Heart left ventricle (tissue), 13 donors: ENCODE results near the gene RNF213.

ENCODE experiments used
- POLR2A ChIP-seq, 2 donors: fragments of 450-650 bp; IDR thresholded peaks; one replicate each; pipeline ENCODE4 v1.6.1; 2017; ENCODE audit warnings: antibody characterized with exemption in 2 of 2, mild to moderate bottlenecking in 2 of 2, moderate library complexity in 2 of 2
- TF ChIP-seq, protein P1 (sequence below), 12 donors: fragments of 200-600 bp; sonication (generic) in 4 of 12; IDR thresholded peaks; one replicate each; pipeline versions ENCODE4 v1.5.0 to v1.8.0; 2018 to 2022; ENCODE audit warnings: antibody characterized with exemption in 12 of 12, mild to moderate bottlenecking in 5 of 12
- donor health status: ischemic (EF 13 %, LVEDD 7.1; RV severe dilation, severe dysfunction).
- donor health status: DM: no; HTN: yes; CAD: no.
- donor health status: DM: no; HTN: no; CAD: no.
- donor health status: ischemic (EF 25% LVEDD 6.9; RV normal size, moderate dysfunction).
- donor health status: ischemic (EF 25% LVEDD 5.7; RV mildly dilated, moderate dysfunction).
- donor health status: ischemic (EF 35%, LVEDD 5.7; RV mildly dilated, moderate dysfunction).
- donor health status: nonischemic (EF 11% LVEDD 7.7; RV severe dilation, severe dysfunction).
- donor health status: DM: yes; HTN: yes; CAD: no.
- donor health status: PGD.
- donor health status: ischemic (EF 29% LVEDD 5.4; RV normal size, mild dysfunction).
- donor health status: nonischemic (EF 23%, LVEDD 6.1; RV moderate dilation, normal function).

- TF ChIP-seq, protein P1, sequence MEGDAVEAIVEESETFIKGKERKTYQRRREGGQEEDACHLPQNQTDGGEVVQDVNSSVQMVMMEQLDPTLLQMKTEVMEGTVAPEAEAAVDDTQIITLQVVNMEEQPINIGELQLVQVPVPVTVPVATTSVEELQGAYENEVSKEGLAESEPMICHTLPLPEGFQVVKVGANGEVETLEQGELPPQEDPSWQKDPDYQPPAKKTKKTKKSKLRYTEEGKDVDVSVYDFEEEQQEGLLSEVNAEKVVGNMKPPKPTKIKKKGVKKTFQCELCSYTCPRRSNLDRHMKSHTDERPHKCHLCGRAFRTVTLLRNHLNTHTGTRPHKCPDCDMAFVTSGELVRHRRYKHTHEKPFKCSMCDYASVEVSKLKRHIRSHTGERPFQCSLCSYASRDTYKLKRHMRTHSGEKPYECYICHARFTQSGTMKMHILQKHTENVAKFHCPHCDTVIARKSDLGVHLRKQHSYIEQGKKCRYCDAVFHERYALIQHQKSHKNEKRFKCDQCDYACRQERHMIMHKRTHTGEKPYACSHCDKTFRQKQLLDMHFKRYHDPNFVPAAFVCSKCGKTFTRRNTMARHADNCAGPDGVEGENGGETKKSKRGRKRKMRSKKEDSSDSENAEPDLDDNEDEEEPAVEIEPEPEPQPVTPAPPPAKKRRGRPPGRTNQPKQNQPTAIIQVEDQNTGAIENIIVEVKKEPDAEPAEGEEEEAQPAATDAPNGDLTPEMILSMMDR (IDR thresholded peaks at IDR 0.05): no peak
- no peak for TF ChIP-seq POLR2A (IDR thresholded peaks at IDR 0.05)
These were observed 181.6 kb downstream of the RNF213 start for GRCh38 chr17:80442323-80442659.
